Colon (tissue), 2 donors: ENCODE measurements around the gene SLC39A11.
"Not testable (repeated sequence)": the region's sequence is repeated elsewhere in the genome, so short reads cannot be mapped to it uniquely, and the experiment has no call there.

ENCODE experiments used
- FAIRE-seq: peaks from 2 replicates; lab custom pipeline; 2012; peaks lifted over from hg19 to GRCh38; lab: Jason Lieb, UNC
- donor health status: control.
- donor health status: control.

SLC39A11 gene

DNA sequence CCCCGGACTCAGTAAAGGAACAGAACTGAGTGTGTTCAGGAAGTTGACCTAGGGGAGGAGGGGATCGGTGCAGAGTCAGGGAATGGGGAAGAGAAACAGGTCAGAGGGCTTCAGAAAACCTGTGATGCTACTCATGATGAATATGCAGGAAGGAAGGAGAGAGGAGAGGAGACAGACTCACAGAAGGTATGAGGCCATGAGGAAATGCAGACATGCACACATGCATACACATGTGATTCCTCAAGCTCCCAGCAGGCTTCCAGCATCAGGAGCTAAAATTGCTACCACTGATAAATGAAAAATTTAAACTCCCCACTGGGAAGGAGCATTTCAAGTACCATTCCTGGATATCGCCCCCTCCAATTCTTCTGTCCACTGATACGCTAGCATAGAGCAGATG, 262.6 kb downstream of the SLC39A11 start:
- no peak for FAIRE-seq

- FAIRE-seq: no peak
Measured at GRCh38 chr17:72826602-72827001, 265.9 kb downstream of the SLC39A11 start.

- not testable (repeated sequence) for FAIRE-seq
Measured at GRCh38 chr17:72826059-72826458, 266.4 kb downstream of the SLC39A11 start.

- FAIRE-seq: no peak
Measured at GRCh38 chr17:72825218-72825617, 267.3 kb downstream of the SLC39A11 start.

DNA sequence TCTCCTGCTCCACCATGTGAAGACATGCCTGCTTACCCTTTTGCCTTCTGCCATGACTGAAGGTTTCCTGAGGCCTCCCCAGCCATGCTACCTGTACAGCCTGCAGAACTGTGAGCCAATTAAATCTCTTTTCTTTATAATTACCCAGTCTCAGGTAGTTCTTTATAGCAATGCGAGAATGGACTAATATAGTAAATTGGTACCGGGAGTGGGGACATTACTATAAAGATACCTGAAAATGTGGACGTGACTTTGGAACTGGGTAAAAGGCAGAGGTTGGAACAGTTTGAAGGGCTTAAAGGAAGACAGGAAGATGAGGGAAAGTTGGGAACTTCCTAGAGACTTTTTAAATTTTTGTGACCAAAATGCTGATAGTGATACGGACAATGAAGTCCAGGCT, 268.2 kb downstream of the SLC39A11 start:
- FAIRE-seq: not testable (repeated sequence)

GRCh38 chr17:72822358-72823023, 270.0 kb downstream of the SLC39A11 start:
- no peak for FAIRE-seq

DNA sequence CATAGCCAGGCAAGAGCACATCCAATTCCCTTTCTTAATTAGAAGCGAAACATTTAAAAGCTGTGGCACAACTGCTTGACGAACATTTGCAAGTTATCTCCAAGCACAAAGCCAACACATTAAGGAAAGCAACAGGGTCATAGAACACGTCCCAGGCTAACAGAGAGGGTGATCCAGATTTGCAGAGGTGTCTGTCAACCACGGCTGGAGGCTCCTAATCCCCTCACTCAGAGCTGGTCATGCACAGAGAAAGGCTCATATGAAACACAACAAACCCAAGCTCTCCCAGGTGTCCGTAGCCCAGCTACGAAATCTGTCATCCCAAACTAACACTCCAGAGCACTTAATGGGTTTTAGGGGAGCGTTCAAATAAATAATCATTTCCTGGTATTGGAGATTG, 276.1 kb downstream of the SLC39A11 start:
- no peak for FAIRE-seq

DNA sequence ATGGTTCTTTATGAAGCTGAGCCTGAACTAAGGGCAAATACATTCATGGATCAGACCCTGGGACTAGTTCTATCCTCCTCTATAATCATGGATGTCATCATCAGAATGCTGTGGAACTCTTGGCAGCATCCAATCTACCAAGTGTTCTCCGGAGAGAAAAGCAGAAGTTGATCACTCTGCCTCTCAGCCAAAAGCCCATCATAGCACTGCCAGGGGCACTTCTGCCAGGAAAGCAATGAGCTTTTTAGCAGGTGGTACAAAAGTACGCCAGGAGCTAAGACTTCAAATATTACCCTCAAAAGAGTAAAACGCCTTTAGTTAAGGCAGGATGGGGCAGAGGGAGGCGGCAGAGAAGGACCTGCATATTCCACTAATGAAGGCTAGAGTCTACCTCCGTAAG, 279.0 kb downstream of the SLC39A11 start:
- FAIRE-seq: no peak

GRCh38 chr17:72812823-72813222, 279.7 kb downstream of the SLC39A11 start:
- FAIRE-seq: no peak

- FAIRE-seq: no peak
Measured at GRCh38 chr17:72811976-72812687, 280.4 kb downstream of the SLC39A11 start.

- FAIRE-seq: no peak
Measured at GRCh38 chr17:72810991-72811508, 281.4 kb downstream of the SLC39A11 start.

- FAIRE-seq: no peak
Measured at GRCh38 chr17:72806011-72806410, 286.5 kb downstream of the SLC39A11 start.

GRCh38 chr17:72804949-72805707, 287.4 kb downstream of the SLC39A11 start:
- no peak for FAIRE-seq

DNA sequence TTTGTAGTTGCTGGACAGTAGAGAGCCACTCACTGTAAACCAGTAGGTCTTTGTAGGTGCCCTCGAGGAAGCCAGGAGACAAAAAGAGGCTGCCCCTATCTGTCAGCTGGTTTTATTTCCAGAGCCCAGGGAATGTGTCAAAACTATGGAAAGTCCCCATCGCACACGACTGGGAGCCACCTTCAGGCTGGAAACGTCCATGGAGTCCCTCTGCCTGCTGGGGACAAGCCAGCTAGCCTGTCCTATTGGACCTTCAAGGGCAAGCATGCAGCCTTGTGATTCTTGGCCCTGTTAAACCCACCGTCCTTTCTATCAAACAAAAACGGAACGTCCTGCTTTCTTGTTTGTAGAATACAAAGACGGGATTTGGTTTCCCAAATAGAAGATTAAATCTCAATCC, 289.8 kb downstream of the SLC39A11 start:
- no peak for FAIRE-seq

GRCh38 chr17:72797142-72797541, 295.3 kb downstream of the SLC39A11 start:
- FAIRE-seq: no peak

DNA sequence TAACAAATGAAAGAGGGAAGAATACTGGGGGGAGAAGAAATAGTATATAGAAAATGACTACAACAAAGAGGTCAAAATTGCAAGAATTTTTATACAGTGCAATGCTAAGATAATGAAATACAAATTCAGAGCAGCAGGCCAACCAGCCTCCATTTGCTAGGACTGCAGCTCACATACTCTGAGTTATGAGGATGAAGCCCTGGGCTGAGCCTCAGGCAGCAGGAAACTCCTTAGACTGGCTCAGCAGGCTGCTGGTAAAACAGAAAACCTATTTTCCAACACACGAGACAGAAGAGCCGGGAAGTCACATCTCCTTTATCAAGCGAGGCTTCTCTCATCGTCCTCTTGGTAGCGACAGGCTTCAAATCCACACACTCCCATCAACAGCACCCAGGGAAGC, 296.5 kb downstream of the SLC39A11 start:
- no peak for FAIRE-seq

DNA sequence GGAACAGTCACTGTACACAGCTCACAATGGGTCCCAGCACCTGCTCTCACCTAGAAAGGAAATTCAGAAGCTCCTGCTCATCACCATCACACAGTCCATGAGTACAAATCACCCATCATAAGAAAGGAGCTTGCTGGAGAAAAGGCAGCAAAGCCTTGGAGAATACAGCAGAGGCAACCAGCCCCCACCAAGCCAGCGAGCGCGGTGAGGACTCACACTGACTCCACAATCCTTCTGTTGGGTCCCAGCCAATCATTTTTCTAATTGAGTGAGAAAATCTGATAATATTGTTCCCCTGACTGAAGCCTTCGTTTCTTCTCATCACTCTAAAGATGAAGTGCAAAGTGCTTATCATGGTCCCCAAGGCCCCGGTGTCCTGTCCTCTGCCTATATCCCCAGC, 298.3 kb downstream of the SLC39A11 start:
- no peak for FAIRE-seq

- no peak for FAIRE-seq
Measured at GRCh38 chr17:72792771-72793170, 299.7 kb downstream of the SLC39A11 start.

GRCh38 chr17:72790190-72790589, 302.3 kb downstream of the SLC39A11 start:
- FAIRE-seq: no peak

- no peak for FAIRE-seq
Measured at GRCh38 chr17:72789711-72790110, 302.8 kb downstream of the SLC39A11 start.

DNA sequence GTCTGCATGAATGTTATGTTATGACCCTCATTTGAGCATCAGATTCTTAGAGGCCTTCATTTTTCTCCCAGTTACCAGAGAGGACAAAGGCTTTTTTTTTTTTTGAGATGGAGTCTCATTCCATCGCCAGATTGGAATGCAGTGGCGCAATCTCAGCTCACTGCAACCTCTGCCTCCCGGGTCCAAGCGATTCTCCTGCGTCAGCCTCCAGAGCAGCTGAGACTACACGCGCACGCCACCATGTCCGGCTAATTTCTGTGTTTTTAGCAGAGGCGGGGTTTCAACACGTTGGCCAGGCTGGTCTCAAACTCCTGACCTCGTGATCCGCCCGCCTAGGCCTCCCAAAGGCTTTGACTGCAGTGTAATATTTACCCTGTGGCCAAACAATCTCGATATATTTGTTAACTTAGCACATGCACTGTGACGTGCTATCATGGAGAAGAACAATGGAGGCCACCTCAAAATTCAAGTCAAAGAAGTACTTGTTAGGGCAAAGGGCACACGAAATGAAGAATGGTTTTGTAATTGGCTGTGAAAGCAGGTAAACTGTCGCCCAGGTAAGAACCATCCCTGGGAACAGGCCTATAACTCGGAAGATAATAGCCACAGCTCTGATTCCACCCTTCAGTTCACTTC, 303.4 kb downstream of the SLC39A11 start:
- no peak for FAIRE-seq

DNA sequence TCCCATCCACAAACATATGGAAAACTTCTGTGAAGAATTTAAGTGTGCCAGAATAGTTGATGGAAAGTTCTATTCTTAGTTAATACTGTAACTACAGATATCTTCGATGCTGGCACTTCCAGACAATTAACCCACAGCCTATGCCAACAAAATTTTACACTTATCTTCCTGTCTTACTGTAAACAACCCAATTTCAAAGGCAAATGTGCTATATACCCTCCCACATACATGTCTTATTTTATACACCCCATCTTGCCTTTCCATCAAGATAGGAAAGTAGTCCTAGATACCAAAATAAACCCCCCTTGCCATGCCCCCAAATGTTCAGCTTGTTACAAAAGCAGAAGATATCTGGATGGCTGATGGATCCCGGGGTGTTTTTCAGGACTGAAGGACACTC, 306.3 kb downstream of the SLC39A11 start:
- FAIRE-seq: no peak
